ENCODE measurements around the gene BAD. TPM values are rescaled to one million over a fixed set of nuclear protein-coding genes. Genes with fewer than 3 reads are reported as not detected.

The BAD gene
- polyA plus RNA-seq (2011; rRNA removed) (33.7 and 35.6 TPM in 2 replicates), polyA plus RNA-seq (2017; fragmentation: RNase III; extraction: RNeasy Plus Mini Kit Qiagen cat#74134 plus additional on column Dnase treatment) (65.7 to 68.4 TPM (median 66.4 TPM) in 3 replicates), polyA minus RNA-seq (2011; rRNA and poly(A)+ RNA removed) (7.1 and 11.8 TPM in 2 replicates)
- polyA plus RNA-seq (2012; cell fraction: cytosol; rRNA removed), result 78.5 and 99.7 TPM in 2 replicates
- polyA plus RNA-seq (2012; cell fraction: nucleus; rRNA removed), result 56.7 and 63.9 TPM in 2 replicates

- TF ChIP-seq MAX (IDR thresholded peaks at IDR 0.05), result peak; percentile 56; the same call in 1 of the 2 replicates
- TF ChIP-seq HDAC2 (IDR thresholded peaks at IDR 0.05), result no peak
- no peak for TF ChIP-seq POLR2AphosphoS2 (conservative IDR thresholded peaks at IDR 0.05; ENCODE audit: low read length)
- TF ChIP-seq SMC3 (IDR thresholded peaks at IDR 0.05), result no peak
- no peak for TF ChIP-seq NPAS2 (CRISPR knock-in tag; IDR thresholded peaks at IDR 0.05; ENCODE audit: borderline replicate concordance)
- TF ChIP-seq ELK1 (IDR thresholded peaks at IDR 0.05; ENCODE audit: low read depth, low read length), result no peak
- no peak for TF ChIP-seq REST (IDR thresholded peaks at IDR 0.05)
- peak; percentile 44; the same call in 1 of the 2 replicates for TF ChIP-seq PHF8 (IDR thresholded peaks at IDR 0.05; ENCODE audit: borderline replicate concordance, low read depth)
- TF ChIP-seq JUNB (IDR thresholded peaks at IDR 0.05), result no peak
- peak; percentile 75; the same call in 2 of the 3 replicates for TF ChIP-seq BCL3 (IDR thresholded peaks at IDR 0.05)
- no peak for TF ChIP-seq EP300 (IDR thresholded peaks at IDR 0.05)
- peak; percentile 75; the same call in 1 of the 2 replicates for TF ChIP-seq PBX3 (IDR thresholded peaks at IDR 0.05)
- no peak for TF ChIP-seq CBX8 (IDR thresholded peaks at IDR 0.05)
- TF ChIP-seq ESRRA (IDR thresholded peaks at IDR 0.05; ENCODE audit: borderline replicate concordance, low read length), result no peak
- TF ChIP-seq MAFK (IDR thresholded peaks at IDR 0.05; ENCODE audit: partially characterized antibody), result no peak
- no peak for TF ChIP-seq ZSCAN20 (CRISPR knock-in tag; IDR thresholded peaks at IDR 0.05)
- peak; percentile 27 for TF ChIP-seq POLR2A (IDR thresholded peaks at IDR 0.05; ENCODE audit: low read length)
- no peak for TF ChIP-seq KDM5A (IDR thresholded peaks at IDR 0.05)
- peak in 1 of 2 experiments; percentile 4; a peak in 1 of 5 replicates for TF ChIP-seq JUN (IDR thresholded peaks at IDR 0.05)
- WGBS (ENCODE audit: missing lambda C conversion rate), result 5% methylated on average over 17 of the region's 44 CpGs
- ATAC-seq (peak; percentile 82 to 93), FAIRE-seq (peak; percentile 39), DNase-seq (ENCODE audit: low read depth in 1 of 2, low spot score in 1 of 2) (peak; percentile 93 to 97)
- Histone ChIP-seq H3K4me3 (peak within 1 kb of the TSS; percentile 63), H3K9me3 (no peaks in the 10 kb centered on the region), H3K4me2 (peak within 1 kb of the TSS; percentile 86), H3K4me1 (peaks cover 17% of the 10 kb centered on the region; the same call in 1 of the 3 replicates), H3K27ac (peak within 1 kb of the TSS; percentile 93 to 98)
- ChIA-PET CTCF (interaction anchor here (1.0 to 20.5 kb wide), 6 partner anchors 10 to 41 kb away, joined by 3 to 448 read pairs (median 5); partner anchors contain the start of genes CATSPERZ, ESRRA, PLCB3 and PPP1R14B), POLR2A (interaction anchor here (0.7 to 5.8 kb wide), 6 partner anchors 8 to 42 kb away, joined by 3 to 49 read pairs (median 8); partner anchors contain the start of genes ESRRA, FKBP2, PRDX5 and TRMT112)
These were observed at the start of gene BAD for GRCh38 chr11:64284048-64284961. Gene BAD (minus strand): TSS chr11:64284665. CDS start chr11:64284368, 297 bp downstream.

Data from A549 (cell line).